WTC11 (cell line): Measurements from ENCODE around the gene MRPL9. TPM values are rescaled to one million over a fixed set of nuclear protein-coding genes. Genes with fewer than 3 reads are reported as not detected.

ENCODE experiments used
- AR ChIP-seq: fragments of 250-450 bp; sonication (Bioruptor Pico); IDR thresholded peaks from 2 replicates; pipeline ENCODE4 v1.9.0; 2021; ENCODE audit warnings: mild to moderate bottlenecking
- CREM ChIP-seq: sonication (generic); formaldehyde crosslinking; IDR thresholded peaks from 2 replicates; pipeline ENCODE4 v1.8.1; 2022; ENCODE audit warnings: mild to moderate bottlenecking, missing genetic modification reagents, moderate library complexity
- CTCF ChIP-seq: fragments of 200-600 bp; IDR thresholded peaks from 2 replicates; pipeline ENCODE4 v1.8.0; 2022; ENCODE audit warnings: antibody characterized with exemption
- NFE2L1 ChIP-seq: sonication (generic); formaldehyde crosslinking; IDR thresholded peaks from 2 replicates; pipeline ENCODE4 v1.8.1; 2023; ENCODE audit warnings: missing genetic modification reagents
- NR1H2 ChIP-seq: sonication (generic); formaldehyde crosslinking; IDR thresholded peaks from 2 replicates; pipeline ENCODE4 v1.9.0; 2021; ENCODE audit warnings: mild to moderate bottlenecking, moderate library complexity, missing genetic modification reagents
- NR3C1 ChIP-seq: sonication (generic); formaldehyde crosslinking; conservative IDR thresholded peaks from 2 replicates; pipeline ENCODE4 v1.8.1; 2023; ENCODE audit warnings: low read depth, mild to moderate bottlenecking, missing genetic modification reagents
- PRDM15 ChIP-seq: sonication (generic); formaldehyde crosslinking; IDR thresholded peaks from 2 replicates; pipeline ENCODE4 v1.8.0; 2022; ENCODE audit warnings: missing genetic modification reagents
- SMAD3 ChIP-seq: sonication (generic); formaldehyde crosslinking; IDR thresholded peaks from 2 replicates; pipeline ENCODE4 v1.8.0; 2022; ENCODE audit warnings: missing genetic modification reagents, mild to moderate bottlenecking, borderline replicate concordance
- TEAD1 ChIP-seq: sonication (generic); formaldehyde crosslinking; IDR thresholded peaks from 2 replicates; pipeline ENCODE4 v1.8.0; 2022; ENCODE audit warnings: mild to moderate bottlenecking, missing genetic modification reagents
- ZSCAN18 ChIP-seq: fragments of 250-450 bp; sonication (Bioruptor Pico); IDR thresholded peaks from 2 replicates; pipeline ENCODE4 v2.1.2; 2022; ENCODE audit warnings: mild to moderate bottlenecking, moderate library complexity
- total RNA-seq: library from RNA; stranded (reverse); gene quantifications from 3 replicates; pipeline ENCODE4 v1.2.3, GENCODE V29; 2021
- TF ChIP-seq, protein P1 (sequence below): sonication (generic); formaldehyde crosslinking; IDR thresholded peaks from 2 replicates; pipeline ENCODE4 v1.8.0; 2023; ENCODE audit warnings: mild to moderate bottlenecking, missing genetic modification reagents
- TF ChIP-seq, protein P2 (sequence below): sonication (generic); formaldehyde crosslinking; IDR thresholded peaks from 2 replicates; pipeline ENCODE4 v1.8.1; 2022; ENCODE audit warnings: low read depth, missing genetic modification reagents, borderline replicate concordance
- TF ChIP-seq, protein P3 (sequence below): sonication (generic); formaldehyde crosslinking; IDR thresholded peaks from 2 replicates; pipeline ENCODE4 v1.8.1; 2023; ENCODE audit warnings: mild to moderate bottlenecking, missing genetic modification reagents
- TF ChIP-seq, protein P4 (sequence below): sonication (generic); formaldehyde crosslinking; IDR thresholded peaks from 2 replicates; pipeline ENCODE4 v1.8.0; 2023; ENCODE audit warnings: missing genetic modification reagents
- TF ChIP-seq, protein P5 (sequence below): sonication (generic); formaldehyde crosslinking; IDR thresholded peaks from 2 replicates; pipeline ENCODE4 v1.8.0; 2022; ENCODE audit warnings: mild to moderate bottlenecking, missing genetic modification reagents
- TF ChIP-seq, protein P6 (sequence below): sonication (generic); formaldehyde crosslinking; IDR thresholded peaks from 2 replicates; pipeline ENCODE4 v1.8.1; 2023; ENCODE audit warnings: mild to moderate bottlenecking, moderate library complexity, missing genetic modification reagents

Gene MRPL9
- total RNA-seq, 1 experiment from 2014 or later: 99.3 TPM

- TF ChIP-seq, protein P1, sequence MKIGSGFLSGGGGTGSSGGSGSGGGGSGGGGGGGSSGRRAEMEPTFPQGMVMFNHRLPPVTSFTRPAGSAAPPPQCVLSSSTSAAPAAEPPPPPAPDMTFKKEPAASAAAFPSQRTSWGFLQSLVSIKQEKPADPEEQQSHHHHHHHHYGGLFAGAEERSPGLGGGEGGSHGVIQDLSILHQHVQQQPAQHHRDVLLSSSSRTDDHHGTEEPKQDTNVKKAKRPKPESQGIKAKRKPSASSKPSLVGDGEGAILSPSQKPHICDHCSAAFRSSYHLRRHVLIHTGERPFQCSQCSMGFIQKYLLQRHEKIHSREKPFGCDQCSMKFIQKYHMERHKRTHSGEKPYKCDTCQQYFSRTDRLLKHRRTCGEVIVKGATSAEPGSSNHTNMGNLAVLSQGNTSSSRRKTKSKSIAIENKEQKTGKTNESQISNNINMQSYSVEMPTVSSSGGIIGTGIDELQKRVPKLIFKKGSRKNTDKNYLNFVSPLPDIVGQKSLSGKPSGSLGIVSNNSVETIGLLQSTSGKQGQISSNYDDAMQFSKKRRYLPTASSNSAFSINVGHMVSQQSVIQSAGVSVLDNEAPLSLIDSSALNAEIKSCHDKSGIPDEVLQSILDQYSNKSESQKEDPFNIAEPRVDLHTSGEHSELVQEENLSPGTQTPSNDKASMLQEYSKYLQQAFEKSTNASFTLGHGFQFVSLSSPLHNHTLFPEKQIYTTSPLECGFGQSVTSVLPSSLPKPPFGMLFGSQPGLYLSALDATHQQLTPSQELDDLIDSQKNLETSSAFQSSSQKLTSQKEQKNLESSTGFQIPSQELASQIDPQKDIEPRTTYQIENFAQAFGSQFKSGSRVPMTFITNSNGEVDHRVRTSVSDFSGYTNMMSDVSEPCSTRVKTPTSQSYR: no peak
- TF ChIP-seq CREM (CRISPR knock-in tag) (0 out of 2 replicates have a peak, but pooled peaks have one; percentile 63), ZSCAN18 (CRISPR knock-in tag) (no peak), SMAD3 (CRISPR knock-in tag) (no peak), NFE2L1 (no peak), TEAD1 (CRISPR knock-in tag) (no peak), NR3C1 (CRISPR knock-in tag) (no peak), AR (CRISPR knock-in tag) (no peak), NR1H2 (CRISPR knock-in tag) (no peak), CTCF (no peak), PRDM15 (CRISPR knock-in tag) (peak; percentile 36; the same call in 1 of the 2 replicates)
- TF ChIP-seq, protein P2, sequence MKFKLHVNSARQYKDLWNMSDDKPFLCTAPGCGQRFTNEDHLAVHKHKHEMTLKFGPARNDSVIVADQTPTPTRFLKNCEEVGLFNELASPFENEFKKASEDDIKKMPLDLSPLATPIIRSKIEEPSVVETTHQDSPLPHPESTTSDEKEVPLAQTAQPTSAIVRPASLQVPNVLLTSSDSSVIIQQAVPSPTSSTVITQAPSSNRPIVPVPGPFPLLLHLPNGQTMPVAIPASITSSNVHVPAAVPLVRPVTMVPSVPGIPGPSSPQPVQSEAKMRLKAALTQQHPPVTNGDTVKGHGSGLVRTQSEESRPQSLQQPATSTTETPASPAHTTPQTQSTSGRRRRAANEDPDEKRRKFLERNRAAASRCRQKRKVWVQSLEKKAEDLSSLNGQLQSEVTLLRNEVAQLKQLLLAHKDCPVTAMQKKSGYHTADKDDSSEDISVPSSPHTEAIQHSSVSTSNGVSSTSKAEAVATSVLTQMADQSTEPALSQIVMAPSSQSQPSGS (CRISPR knock-in tag): no peak
- TF ChIP-seq, protein P3, sequence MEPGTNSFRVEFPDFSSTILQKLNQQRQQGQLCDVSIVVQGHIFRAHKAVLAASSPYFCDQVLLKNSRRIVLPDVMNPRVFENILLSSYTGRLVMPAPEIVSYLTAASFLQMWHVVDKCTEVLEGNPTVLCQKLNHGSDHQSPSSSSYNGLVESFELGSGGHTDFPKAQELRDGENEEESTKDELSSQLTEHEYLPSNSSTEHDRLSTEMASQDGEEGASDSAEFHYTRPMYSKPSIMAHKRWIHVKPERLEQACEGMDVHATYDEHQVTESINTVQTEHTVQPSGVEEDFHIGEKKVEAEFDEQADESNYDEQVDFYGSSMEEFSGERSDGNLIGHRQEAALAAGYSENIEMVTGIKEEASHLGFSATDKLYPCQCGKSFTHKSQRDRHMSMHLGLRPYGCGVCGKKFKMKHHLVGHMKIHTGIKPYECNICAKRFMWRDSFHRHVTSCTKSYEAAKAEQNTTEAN (CRISPR knock-in tag): no peak
- TF ChIP-seq, protein P4, sequence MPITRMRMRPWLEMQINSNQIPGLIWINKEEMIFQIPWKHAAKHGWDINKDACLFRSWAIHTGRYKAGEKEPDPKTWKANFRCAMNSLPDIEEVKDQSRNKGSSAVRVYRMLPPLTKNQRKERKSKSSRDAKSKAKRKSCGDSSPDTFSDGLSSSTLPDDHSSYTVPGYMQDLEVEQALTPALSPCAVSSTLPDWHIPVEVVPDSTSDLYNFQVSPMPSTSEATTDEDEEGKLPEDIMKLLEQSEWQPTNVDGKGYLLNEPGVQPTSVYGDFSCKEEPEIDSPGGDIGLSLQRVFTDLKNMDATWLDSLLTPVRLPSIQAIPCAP: no peak
- TF ChIP-seq, protein P5, sequence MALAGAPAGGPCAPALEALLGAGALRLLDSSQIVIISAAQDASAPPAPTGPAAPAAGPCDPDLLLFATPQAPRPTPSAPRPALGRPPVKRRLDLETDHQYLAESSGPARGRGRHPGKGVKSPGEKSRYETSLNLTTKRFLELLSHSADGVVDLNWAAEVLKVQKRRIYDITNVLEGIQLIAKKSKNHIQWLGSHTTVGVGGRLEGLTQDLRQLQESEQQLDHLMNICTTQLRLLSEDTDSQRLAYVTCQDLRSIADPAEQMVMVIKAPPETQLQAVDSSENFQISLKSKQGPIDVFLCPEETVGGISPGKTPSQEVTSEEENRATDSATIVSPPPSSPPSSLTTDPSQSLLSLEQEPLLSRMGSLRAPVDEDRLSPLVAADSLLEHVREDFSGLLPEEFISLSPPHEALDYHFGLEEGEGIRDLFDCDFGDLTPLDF (CRISPR knock-in tag): no peak
- TF ChIP-seq, protein P6, sequence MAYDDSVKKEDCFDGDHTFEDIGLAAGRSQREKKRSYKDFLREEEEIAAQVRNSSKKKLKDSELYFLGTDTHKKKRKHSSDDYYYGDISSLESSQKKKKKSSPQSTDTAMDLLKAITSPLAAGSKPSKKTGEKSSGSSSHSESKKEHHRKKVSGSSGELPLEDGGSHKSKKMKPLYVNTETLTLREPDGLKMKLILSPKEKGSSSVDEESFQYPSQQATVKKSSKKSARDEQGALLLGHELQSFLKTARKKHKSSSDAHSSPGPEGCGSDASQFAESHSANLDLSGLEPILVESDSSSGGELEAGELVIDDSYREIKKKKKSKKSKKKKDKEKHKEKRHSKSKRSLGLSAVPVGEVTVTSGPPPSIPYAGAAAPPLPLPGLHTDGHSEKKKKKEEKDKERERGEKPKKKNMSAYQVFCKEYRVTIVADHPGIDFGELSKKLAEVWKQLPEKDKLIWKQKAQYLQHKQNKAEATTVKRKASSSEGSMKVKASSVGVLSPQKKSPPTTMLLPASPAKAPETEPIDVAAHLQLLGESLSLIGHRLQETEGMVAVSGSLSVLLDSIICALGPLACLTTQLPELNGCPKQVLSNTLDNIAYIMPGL (CRISPR knock-in tag): peak; percentile 60; the same call in 1 of the 2 replicates
Measured at GRCh38 chr1:151762941-151763921, at the start of gene MRPL9 (continued).
